Activated effector memory CD4-positive, alpha-beta T cell treated with Interleukin-2 at 50 U/mL for 16 hours (primary cell): ENCODE data around the gene C10orf143.
"Not testable (repeated sequence)": the region's sequence is repeated elsewhere in the genome, so short reads cannot be mapped to it uniquely, and the experiment has no call there.

Experiments used
- DNase-seq: peaks from one replicate; pipeline ENCODE4 v3.0.0-alpha.2; 2020

Gene C10orf143

GRCh38 chr10:130111113-130111851 lies 652 bp upstream of the C10orf143 start:
- DNase-seq, result peak; percentile 90

DNA sequence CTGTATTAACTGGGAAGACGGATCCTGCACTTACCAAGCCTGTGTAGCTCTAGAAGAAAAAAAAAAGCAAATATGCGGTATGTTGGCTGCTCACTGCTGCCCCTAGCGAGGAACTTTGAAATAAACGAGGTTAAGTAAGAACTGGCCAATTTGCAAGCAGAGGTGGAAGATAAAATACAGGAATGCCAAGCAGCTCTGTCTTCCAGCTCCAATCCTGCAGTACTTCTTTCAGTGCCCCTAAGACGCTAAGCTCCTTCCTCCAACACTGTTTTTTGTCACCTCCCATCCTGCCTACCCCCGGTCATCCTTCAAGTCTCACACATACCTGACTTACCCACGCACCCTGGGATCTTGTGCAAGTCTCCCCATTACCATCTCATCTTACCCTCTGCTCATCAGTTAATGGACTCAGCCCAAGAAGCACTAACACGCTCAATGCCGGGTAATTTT lies 809 bp downstream of the C10orf143 start:
- peak; percentile 49 for DNase-seq

- DNase-seq, result no peak
Measured at GRCh38 chr10:130108934-130109604, 1.6 kb downstream of the C10orf143 start.

GRCh38 chr10:130108146-130108545 lies 2.5 kb downstream of the C10orf143 start:
- not testable (repeated sequence) for DNase-seq

DNA sequence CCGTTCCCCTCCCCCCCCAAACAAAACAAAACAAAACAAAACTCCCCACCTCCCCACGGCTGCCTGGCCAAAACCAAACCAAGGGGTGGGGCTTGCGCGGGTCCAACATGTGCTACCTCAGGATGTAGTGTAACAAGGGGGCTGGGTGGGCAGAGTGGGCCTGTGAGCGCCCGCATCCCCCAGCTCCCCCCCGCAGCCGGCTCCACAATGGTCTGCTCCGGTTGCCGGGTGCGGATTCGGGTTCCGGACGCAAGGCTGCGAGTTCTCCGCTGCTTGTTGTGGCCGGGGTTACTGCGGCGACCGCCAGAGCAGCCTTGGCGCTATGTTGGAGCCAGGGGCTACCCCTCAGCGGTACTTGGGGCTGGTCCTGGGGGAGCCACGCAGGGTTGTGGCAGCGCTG lies 4.9 kb downstream of the C10orf143 start:
- no peak for DNase-seq

- no peak for DNase-seq
Measured at GRCh38 chr10:130099344-130099743, 11.3 kb downstream of the C10orf143 start.

GRCh38 chr10:130090565-130090964 lies 20.1 kb downstream of the C10orf143 start:
- not testable (repeated sequence) for DNase-seq

GRCh38 chr10:130080461-130080814 lies 30.2 kb downstream of the C10orf143 start:
- DNase-seq, result no peak

DNA sequence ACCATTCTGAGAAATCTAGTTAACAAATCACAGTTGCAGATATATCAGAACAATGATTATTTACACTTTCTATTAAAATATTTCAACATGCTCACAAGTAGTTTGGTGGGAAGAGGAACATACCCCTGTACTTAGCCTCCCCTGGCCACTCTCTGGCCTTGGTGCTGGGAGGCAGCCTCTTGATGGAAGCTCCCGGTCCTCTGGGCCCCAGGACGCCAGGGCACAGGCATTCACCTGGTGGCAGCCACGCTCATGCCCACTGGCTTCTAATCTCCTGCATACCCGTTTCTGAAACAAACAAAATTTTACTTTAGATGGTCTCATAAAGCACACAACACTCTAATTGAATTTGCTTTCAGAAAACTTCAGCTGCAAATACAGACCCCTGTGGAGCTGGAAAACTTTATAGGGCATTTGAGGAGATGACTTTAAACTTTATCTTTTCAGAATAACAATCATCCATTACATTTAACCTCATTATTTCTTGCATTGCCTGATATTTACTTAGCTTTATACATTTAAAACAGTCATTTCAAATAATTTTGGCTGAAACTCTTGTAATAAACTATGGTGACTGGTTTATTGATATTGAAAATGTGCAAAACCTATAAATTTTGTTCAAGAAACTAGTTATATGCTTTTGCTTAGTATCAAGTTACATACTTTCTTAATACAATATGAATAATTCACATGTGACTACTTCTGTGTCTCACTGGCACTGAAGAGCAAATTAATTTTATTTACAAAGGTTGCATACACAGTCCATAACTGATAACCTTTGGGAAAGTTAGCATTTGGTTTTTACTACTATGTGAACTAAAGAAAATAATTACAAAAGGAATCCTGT lies 30.8 kb downstream of the C10orf143 start:
- no peak for DNase-seq

GRCh38 chr10:130078120-130078519 lies 32.5 kb downstream of the C10orf143 start:
- no peak for DNase-seq

- DNase-seq, result no peak
Measured at GRCh38 chr10:130076681-130077080, 33.9 kb downstream of the C10orf143 start.

DNA sequence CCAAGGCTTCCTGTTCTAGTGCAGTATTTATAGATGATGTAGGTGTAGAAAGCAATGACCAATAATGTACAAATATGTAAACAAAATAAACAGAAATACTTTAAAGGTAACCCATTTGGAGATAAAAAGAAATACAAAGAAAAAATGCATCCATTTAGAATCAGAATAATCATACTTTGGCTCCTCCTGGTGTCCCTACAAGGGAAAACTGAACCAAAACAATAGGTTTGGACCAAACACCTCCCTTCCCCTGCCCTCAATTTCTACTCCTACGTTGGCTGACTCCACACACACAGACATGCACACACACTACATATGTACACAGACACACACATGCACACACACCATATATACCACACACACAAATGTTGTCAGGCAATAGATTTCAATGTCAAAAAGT lies 36.0 kb downstream of the C10orf143 start:
- DNase-seq, result no peak

- no peak for DNase-seq
Measured at GRCh38 chr10:130073912-130074311, 36.7 kb downstream of the C10orf143 start.

DNA sequence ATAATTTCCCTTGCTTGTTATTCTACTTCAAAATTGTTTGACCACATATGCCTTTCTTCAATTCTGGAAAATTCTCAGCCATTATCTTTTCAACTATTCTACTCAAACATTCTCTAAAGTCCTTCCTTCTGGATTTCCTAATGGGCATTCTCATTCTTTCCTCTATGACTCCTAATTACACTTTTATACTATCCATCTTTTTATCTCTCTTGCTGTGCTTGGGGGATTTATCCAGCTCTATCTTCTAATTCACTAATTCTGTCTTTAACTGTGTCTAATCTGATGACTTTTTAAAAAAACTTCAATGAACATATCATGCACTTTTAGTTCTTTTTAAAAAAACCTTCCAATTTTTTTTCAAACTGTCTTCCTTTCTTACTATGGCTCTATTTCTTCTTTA lies 38.4 kb downstream of the C10orf143 start:
- DNase-seq, result no peak

DNA sequence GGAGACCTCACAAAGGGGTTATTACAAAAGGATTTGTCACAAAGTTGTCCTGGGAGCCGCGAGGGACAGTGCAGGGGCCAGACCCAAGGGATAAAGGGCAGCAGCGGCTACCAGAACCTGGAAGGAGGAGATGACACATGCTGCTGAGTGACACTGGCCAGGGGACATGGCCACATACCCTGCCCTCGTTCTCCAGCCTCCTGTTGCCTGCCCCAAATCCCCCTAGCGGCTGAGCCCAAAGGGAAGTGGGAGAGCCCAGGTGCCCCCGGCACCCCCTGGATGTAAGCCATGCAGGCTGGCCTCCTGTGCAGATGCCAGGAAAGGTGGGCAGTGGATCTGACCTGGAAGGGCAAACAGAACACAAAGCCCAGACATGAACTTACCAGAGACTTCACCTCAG lies 42.7 kb downstream of the C10orf143 start:
- no peak for DNase-seq

DNA sequence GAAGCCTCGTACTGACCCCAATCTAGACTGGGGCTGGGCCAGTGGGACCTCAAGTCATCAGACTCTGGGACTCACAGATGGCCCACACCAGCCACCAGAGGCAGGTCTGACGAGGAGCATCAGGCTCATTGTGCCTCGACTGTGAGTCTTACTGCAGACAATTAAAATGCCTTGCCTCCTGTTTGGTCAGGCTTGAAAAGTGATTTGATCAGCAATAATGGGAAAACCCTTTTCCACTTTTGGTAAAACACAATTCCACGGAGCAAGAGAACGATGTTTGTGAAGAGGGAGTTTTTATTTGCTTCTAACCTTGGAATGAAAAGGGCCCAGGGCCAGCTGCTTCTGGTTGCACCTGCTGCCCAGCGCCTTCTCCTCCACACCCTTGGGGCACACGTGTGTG lies 43.9 kb downstream of the C10orf143 start:
- no peak for DNase-seq

DNA sequence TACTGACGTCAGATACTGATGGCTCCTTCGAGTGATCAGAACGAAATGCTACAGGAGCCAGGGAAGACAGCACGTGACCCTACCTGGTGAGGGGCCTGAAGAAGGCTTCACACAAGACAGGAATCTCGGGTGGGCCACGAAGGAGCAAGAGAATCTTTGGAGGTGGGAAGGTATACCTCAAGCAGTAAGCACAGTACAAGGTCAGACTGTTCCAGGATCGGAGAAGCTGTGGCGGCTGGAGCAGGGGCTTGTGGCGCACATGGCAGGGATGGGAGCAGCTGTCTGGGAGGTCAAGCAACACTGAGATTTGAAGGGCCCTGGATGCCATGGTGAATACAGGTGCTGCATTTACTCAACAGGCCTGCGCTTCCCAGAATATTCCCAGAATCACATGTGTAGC lies 45.4 kb downstream of the C10orf143 start:
- no peak for DNase-seq

GRCh38 chr10:130064783-130065182 lies 45.8 kb downstream of the C10orf143 start:
- DNase-seq, result no peak

DNA sequence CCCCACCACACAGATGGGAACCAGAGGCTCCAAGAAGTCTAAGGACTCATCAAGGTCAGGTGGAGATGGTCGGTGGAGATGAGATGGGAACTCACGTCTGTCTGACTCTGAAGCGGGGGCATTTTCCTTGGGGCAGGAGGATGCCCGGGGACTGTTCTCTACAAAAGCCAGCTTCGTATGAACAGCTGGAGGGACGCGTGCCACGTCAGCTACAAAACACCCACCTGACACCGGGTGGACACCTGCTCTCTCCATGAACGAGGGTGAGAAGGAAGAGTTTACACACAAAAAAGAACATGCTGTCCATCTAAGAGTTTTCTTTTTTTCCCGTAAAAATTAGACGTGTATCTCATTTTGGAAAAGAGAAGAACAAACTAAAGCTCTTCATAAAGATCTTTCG lies 47.7 kb downstream of the C10orf143 start:
- DNase-seq, result no peak

DNA sequence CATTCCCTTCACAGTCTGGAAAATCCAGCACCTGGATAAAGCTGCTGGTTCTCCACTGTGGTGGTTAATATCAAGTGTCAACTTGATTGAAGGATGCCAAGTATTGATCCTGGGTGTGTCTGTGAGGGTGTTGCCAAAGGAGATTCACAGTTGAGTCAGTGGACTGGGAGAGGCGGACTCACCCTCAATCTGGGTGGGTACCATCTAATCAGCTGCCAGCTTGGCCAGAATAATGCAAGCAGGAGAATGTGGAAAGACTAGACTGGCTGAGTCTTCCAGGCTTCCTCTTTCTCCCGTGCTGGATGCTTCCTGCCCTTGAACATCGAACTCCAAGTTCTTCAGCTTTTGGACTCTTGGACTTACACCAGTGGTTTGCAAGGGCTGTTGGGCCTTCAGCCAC lies 48.4 kb downstream of the C10orf143 start:
- DNase-seq, result no peak

DNA sequence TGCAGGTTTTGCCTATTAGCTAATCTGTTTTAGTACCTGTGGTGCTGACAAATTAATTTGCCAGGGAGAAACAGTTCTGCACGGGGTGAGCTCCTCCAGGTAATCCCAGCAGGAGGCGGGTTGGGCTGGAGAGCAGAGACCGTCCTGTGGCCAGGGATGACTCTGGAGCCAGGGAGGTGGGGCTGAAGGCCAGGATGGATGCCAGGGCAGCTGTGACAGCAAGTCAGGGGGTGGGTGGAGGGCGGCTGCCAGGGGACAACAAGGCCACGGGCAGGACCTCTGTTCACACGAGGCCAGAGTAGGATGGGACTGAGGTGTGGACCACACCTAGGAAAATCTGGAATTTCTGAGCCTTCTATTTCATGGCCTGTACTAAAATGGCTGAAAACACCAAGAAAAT lies 48.9 kb downstream of the C10orf143 start:
- DNase-seq, result no peak

- no peak for DNase-seq
Measured at GRCh38 chr10:130054021-130054420, 56.6 kb downstream of the C10orf143 start.

DNA sequence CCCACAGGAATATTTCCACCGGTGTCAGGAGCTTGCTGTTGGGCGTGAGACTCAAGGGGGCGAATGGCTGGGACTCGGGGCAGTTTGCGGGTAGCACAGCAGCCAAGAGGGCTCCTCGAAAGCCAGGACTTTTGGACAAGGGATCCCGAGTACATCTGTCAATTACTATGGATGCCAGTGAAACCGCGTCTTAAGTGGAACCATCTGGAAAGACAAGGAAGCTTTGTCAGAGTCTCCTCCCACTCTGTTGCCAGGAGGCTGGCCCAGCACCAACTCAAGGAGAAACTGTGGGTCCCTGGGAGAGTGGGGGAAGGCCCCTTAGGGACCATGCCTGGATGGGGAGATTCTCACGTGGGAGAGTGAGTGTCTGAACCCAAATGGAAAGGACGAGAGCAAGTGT lies 57.1 kb downstream of the C10orf143 start:
- DNase-seq, result no peak

DNA sequence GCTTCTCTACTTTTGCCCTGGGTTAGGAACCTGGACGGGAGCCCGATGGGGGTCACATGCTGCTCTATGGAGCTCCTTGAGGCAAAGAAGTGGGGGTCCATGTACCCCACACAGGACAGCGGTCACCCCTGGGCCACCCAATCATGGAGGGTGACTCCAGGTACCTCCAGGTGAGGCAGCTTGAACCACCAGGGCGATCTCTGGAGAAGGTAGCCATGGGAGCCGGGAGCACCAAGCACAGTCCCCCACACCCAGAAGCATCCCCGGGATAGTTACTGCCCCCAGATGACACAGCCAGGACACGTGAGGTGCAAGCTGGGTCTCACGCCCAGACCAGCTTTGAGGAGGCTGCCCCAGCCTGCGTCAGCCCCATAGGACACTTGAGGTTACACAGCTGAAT lies 58.4 kb downstream of the C10orf143 start:
- DNase-seq, result no peak
